ENCODE results near the gene ARHGAP26.

Gene ARHGAP26

GRCh38 chr5:143121135-143121475 lies 350.9 kb downstream of the ARHGAP26 start:
- no peak overlapping the region for H3K4me3 ChIP-seq
- DNase-seq (ENCODE audit: low spot score) = no peak
- TF ChIP-seq, protein P1, sequence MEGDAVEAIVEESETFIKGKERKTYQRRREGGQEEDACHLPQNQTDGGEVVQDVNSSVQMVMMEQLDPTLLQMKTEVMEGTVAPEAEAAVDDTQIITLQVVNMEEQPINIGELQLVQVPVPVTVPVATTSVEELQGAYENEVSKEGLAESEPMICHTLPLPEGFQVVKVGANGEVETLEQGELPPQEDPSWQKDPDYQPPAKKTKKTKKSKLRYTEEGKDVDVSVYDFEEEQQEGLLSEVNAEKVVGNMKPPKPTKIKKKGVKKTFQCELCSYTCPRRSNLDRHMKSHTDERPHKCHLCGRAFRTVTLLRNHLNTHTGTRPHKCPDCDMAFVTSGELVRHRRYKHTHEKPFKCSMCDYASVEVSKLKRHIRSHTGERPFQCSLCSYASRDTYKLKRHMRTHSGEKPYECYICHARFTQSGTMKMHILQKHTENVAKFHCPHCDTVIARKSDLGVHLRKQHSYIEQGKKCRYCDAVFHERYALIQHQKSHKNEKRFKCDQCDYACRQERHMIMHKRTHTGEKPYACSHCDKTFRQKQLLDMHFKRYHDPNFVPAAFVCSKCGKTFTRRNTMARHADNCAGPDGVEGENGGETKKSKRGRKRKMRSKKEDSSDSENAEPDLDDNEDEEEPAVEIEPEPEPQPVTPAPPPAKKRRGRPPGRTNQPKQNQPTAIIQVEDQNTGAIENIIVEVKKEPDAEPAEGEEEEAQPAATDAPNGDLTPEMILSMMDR (IDR thresholded peaks at IDR 0.05) = no peak

DNA sequence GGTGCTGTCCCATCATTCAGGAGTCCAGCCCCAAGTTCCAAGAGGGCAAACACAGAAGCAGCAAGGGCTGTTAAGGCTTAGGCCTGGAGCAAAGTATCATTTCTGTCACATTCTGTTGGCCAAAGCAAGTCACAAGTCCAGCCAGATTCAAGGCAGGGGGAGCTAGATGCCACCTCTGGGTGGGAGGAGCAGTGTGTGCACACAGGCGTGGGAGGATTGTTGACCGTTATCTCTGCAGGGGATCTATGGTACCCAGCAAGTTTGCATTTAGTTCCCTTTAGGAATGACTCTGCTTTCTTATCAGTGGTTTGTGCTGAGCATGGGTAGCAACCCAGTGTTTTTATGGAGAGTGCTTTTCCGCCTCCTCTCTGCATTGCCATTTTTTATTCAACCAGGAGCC lies 354.4 kb downstream of the ARHGAP26 start:
- TF ChIP-seq, protein P1 (IDR thresholded peaks at IDR 0.05) = no peak
- H3K4me3 ChIP-seq = no peak overlapping the region
- H3K27ac ChIP-seq = no peak overlapping the region
- no peak for DNase-seq (ENCODE audit: low spot score)

More at GRCh38 chr5:143121135-143121475, 350.9 kb downstream of the ARHGAP26 start:
- H3K27ac ChIP-seq = no peak overlapping the region

DNA sequence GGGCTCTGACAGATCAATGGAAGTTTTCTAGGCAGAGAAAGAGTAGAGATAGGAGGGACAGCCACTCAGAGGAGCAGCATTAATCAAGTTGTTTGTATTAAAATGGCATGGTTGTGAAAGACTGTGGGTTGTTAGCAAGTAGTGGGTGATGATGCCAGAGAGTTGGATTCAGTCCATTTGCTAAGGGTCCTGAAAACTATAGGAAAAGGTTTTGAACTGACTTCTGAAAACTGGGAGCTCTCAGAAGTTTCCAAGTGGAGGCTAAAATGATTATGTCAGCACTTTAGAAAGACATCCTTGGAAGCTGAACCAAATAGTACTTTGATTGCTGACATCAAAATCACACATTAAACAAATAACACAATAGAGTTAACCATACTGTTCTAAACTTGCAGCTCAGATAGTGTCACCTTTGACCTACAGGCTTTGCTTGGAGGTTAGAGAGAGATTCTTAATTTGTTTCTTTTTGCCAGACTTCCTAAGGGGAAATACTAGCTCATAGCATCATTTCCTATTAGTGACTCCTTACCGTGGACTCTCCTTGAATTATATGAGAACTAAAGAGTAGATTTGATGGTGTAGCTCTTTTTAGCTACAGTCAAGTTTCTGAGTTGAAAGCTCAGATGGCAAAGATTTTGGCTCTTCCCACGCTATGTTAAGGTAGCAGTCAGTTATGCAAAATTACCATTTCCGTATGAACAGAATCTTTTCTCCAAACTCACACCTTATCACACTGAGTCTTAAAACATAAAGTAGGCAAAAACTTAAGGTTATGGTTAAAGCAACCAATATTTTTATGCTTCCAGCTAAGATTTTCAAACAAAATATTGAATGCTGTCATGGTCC lies 356.2 kb downstream of the ARHGAP26 start:
- no peak overlapping the region for H3K27ac ChIP-seq
- TF ChIP-seq, protein P1 (IDR thresholded peaks at IDR 0.05) = no peak
- no peak overlapping the region for H3K4me3 ChIP-seq
- DNase-seq (ENCODE audit: low spot score) = no peak

DNA sequence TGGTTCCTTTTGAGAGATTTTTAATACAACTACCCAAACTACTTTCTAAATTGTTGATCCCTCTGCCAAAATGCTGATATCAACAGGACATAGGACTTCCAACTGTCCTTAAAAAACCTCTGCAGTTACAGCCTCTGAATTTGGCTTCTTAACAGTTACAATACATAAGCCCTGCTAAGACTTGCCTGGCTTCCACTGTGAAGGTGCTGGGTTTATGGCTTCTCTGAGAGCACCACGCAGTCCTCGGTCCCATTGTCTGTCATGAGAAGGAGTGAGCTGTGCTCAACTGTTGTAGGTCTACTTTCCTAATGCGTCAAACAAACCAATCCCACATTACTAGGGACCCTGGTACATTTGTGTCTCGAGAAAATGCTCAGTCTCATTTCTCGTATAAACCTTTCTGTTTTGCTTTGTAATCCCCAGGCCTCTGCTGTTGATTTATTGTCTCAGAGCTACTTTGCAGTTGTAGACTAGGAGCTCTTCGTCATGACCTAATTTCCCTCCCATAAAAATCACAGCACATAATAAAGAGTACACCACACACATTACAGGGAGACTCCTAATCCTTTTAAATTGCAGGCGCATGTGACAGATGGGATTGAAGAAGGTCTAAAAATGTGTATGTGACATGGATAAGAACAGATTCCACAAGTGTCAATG lies 358.4 kb downstream of the ARHGAP26 start:
- Histone ChIP-seq H3K4me3 (no peak overlapping the region), H3K27ac (no peak overlapping the region)
- no peak for DNase-seq (ENCODE audit: low spot score)
- TF ChIP-seq, protein P1 (IDR thresholded peaks at IDR 0.05) = no peak

DNA sequence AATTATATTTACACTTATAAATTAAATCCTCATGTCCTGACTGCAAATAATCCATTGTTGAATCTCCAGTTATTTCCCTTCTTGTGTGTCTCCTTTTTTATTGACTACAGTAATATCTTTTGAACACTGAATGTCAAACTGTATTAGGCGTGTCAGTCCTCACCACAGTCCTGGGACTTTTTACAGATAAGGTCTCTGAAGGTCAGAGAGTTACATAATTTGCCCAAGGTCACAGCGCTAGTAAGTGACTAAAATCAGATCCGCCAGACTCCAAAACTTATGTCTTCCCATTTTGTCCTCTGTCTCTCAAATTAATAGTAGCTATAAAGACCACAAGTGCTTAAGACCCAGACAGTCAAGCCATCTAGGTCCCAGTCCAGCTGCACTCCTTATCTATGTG lies 359.0 kb downstream of the ARHGAP26 start:
- Histone ChIP-seq H3K27ac (no peak overlapping the region), H3K4me3 (no peak overlapping the region)
- TF ChIP-seq, protein P1 (IDR thresholded peaks at IDR 0.05) = no peak
- no peak for DNase-seq (ENCODE audit: low spot score)

- TF ChIP-seq, protein P1 (IDR thresholded peaks at IDR 0.05) = no peak
- Histone ChIP-seq H3K27ac (no peak overlapping the region), H3K4me3 (no peak overlapping the region)
- no peak for DNase-seq (ENCODE audit: low spot score)
Measured at GRCh38 chr5:143129910-143130612, 359.9 kb downstream of the ARHGAP26 start.
